HG02884 (cell line): ENCODE data around the gene PTGES3.

Experiments used
- ATAC-seq: cut with Tn5 transposase; IDR thresholded peaks from one replicate; pipeline ENCODE4 v1.9.1; 2021; ENCODE audit warnings: mild to moderate bottlenecking, moderate library complexity; ENCODE audit not compliant: unreplicated experiment

PTGES3 gene

DNA sequence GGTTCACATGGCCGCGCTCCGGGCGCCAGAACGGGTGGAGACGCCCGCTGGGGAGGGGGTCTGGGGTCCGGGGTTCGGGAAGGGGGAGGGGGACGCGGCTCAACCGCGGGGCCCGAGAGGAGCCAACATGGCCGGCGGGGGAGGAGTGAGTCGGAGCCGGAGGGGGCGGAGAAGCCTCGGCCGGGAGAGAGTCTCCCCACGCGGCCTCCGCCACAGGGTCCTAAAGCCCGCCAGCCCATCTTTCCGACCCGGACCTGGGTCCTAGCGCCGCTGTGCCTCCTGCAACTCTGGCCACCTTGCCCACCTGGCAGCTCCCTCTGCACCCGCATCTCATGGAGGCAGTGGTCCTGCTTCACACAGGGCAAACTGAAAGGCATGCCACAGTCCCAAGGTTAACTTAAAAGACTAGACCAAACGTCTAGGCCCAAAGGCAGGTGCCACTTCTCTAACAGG, 57.9 kb downstream of the PTGES3 start, which contains the start of gene BAZ2A:
TSS of gene BAZ2A (minus strand) at position 147 of the 453 bp plus-strand sequence. CDS start 12,796 bp downstream, outside the sequence.
- peak; percentile 38 for ATAC-seq

DNA sequence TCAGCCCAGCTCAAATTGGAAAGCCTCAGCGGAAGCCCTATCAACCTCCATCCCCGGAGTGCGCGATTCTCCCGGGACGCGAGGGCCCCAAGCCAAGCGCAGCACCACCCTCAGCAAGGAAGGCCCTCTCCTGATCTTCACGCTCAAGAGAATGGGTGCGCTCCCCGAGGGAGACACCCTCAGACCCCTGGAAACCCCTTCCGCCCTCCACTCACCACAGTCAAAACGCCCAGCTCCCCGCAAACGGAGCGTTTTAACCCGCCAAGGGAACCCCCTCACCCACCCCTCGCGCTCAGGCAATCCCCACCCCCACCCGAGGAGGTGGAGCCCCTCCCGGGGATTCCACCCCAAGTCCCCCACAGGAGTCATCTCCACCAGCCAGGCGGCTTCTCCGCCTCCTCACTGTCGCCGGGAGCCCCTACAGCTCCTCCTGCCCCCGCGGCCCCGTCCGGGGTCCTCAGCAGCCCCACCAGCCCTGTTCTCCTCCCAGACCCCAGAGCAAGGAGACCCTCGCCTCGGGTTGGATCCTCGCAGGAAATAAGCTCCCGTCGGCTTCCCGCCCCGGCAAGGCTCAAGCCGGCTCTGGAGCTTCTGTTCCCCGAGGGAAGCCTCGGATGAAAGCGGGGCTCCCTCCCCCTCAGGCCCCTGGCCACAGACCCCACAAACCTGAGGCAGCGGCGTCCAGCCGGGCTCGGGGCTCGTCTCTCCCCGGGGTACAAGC, 58.5 kb downstream of the PTGES3 start:
- peak; percentile 7 for ATAC-seq

DNA sequence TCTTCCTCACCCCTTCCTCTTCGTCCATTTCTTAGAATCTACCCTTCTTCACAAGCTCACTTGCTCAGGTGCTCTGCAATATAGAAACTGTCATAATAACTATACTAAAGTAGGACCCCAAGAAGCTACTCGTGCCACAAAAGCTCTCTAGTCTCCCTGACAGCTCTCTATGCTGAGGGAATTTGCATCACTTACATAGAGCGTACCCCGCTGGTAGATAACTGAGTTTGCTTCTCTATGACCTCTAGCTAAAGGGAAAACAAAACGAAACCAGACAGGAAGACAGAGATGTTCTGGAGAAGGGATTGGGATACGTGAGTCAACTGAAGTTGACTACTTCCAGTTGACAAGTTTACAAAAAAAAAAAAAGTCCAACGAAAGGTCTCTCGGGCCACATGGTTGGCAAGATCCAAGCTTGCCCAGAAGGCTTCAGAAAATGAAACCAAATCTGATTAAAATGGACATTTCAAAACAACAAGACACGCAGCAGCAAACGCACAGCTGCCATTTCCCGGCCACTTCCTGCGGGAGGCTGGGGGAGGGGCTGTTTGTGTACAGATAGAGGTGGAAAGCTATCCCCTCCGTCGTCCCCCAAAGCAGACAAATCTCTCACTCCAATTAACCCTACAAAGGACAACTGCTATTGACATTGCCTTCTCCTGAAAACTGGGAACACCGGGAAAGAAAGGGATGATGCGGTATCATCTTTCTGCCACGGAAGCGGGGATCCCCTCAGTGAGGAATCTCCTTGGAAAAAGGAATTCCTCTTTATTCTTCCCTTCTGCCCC, 59.2 kb downstream of the PTGES3 start:
- no peak for ATAC-seq

DNA sequence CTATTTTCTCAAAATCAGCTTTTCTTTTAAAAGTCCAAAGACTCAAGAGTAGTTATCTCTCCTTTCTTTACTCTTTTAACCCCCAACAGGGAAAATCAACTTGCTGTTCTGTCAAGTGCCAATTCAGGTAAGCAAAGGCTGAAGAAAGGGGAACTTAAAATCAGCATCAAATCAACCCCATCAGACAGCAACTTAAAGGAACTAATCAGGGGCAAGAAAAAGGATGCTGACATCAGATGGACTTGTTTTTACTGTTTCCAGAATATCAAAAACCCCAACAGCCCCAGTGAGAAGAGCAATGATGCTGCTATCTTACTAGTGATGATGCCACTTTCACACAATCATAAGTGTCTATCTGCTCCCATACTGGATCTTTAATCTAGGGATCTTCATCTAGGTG, 61.4 kb downstream of the PTGES3 start:
- ATAC-seq, result no peak

DNA sequence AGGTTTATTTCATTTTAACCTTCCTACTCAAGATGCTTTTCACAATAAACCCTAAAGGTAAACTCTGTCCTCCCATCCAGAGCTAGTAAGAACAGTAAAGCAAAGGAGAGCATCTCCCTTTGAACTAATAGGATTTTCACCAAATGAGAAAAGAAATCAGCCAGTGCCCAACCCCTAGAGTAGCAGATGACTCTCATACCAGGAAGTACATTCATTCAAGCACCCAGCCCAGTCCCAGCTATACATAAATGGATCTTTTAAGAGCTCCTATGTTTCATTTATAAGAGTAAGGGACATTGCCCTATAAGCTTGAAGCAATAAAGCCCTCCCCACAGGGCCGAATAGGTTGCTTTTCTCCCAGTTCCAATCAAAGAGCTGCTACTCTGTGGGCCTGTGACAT, 65.5 kb downstream of the PTGES3 start:
- ATAC-seq, result no peak

DNA sequence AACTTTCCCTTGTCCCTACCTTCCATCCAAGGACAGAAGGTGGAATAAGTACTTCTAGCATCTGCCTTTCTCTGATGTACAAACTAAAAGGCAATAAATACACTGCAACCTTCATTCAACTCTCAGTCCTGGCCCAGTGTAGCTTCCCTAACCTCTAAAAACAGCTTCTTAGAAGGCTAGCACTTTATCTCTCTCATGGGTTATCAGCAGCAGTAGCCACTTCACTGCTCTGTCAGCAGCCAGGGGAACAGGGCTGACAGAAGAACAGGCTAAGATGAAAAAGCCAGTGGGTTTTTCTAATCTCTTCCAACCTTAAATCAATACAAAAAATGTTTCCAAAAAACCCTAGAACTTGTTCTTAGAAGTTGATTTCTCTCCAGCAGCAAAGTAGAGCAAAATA, 71.2 kb downstream of the PTGES3 start:
- no peak for ATAC-seq

DNA sequence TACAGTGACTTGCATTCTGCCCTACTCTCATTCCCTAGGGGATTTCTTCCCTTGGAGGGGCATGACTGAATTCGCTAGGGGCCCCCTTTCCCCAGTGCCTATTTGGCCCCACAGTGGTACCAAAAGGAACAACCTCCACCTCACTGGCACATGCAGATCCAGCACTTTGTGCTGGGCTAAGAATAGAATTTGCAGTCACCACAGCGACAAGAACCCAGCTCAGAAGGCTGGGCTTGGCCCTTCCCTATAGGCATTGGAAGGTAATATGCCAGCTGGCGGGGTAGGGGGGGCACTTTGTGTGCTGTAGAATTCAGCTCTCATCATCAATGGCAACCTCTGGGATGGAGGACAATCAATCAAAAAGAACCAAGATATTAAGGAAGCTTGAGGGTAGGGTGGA, 71.8 kb downstream of the PTGES3 start:
- ATAC-seq, result no peak

DNA sequence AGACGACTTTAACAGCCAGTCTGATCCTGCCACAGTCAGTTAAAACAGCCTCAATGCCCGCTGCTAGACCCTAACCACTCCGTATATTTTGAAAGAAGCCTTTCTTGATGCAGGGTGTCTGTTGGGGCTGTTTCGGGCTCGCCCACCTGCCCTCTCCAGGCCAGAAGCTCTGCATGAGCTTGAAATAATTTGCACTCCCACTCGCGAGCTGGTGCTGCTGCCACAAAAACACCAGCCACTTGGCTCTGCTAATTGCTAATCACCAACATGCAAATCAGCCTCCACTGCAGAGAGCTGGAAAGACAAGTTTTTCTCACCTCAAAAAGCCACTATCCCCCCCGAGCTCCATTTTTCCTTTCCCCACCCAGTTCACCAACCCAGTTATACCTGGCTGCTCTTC, 73.5 kb downstream of the PTGES3 start:
- ATAC-seq, result no peak
